NOMO-1 (cell line): ENCODE results near the gene TBC1D3K.
"Not testable (repeated sequence)": the region's sequence is repeated elsewhere in the genome, so short reads cannot be mapped to it uniquely, and the experiment has no call there.

ENCODE experiments used
- DNase-seq, 2 experiments: peaks; one replicate each; lab custom pipeline; 2025; ENCODE audit not compliant: unreplicated experiment in 2 of 2; lab: John Stamatoyannopoulos, UW

The TBC1D3K gene

GRCh38 chr17:37924115-37924514, at the start of gene TBC1D3K:
TSS of gene TBC1D3K (plus strand) at chr17:37924415. CDS start at chr17:37926000, 1,585 bp downstream.
- not testable (repeated sequence) for DNase-seq

DNA sequence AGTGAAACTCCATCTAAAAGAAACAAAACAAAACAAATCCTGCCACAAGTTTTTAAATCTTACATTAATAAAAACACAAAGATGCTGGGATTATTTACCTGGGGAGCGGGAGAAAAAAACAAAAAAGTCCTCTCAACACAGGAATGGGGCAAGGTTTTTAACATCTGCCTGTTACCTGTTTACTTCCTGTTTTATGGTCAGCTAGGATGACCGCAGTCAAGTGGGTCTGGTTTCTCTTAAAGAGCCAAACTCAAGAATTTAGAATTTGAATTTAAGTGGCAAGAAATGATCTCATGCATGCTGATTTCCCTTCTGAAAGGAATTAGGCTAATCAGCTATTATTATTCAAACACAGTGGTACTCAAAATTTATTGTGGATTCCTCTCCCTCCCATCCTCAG, 39.7 kb upstream of the TBC1D3K start:
- DNase-seq, result peak; percentile 4 to 49

DNA sequence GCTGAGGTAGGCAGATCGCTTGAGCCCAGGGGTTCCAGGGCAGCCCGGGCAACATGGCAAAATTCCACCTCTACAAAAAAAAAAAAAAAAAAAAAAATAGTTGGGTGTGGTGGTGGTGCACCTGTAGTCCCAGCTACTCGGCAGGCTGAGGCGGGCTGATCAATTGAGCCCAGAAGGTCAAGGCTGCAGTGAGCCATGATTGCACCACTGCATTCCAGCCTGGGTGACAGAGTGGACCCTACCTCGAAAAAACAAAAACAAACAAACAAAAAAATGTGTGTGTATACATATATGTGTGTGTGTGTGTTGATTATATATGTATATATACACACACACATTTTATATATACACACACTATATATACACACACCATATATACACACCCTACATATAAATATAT, 39.1 kb upstream of the TBC1D3K start:
- no peak for DNase-seq

DNA sequence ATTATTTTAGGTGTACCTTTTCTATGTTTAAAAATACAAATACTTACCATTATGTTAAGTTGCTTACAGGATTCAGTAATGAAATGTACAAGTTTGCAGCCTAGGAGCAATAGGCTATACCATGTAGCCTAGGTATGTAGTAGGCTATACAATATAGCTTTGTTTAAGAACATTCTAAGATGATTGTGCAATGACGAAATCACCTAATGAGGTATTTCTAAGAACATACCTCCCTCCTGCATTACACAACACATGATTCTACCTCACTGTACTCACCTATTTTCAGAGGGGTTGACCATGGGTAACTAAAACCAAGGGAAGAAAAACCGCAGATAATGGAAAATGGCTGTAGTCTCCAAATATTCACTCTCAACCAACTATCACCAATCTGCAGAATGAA, 35.3 kb upstream of the TBC1D3K start:
- DNase-seq, result no peak

DNA sequence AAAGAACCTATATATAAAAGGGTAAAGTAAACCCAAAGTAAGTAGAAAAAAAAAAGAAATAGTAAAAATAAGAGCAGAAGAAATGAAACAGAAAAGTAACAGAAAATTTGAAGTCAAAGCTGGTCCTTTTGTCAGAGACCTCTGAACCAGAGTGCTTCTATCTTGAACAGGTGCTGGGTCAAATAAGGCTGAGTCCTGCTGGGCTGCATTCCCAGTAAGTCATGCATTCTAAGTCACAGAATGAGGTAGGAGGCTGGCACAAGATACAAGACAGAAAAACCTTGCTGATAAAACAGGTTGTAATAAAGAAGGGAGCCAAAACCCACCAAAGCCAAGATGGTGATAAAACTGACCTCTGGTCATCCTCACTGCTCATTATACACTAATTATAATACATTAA, 27.3 kb upstream of the TBC1D3K start:
- DNase-seq, result not testable (repeated sequence)
